ENCODE measurements around the gene RNF44. TPM values are rescaled to one million over a fixed set of nuclear protein-coding genes. Genes with fewer than 3 reads are reported as not detected.

RNF44 gene
- total RNA-seq, 4 donors from 2014 or later: 1.2 to 32.6 (median 9.2) TPM

DNA sequence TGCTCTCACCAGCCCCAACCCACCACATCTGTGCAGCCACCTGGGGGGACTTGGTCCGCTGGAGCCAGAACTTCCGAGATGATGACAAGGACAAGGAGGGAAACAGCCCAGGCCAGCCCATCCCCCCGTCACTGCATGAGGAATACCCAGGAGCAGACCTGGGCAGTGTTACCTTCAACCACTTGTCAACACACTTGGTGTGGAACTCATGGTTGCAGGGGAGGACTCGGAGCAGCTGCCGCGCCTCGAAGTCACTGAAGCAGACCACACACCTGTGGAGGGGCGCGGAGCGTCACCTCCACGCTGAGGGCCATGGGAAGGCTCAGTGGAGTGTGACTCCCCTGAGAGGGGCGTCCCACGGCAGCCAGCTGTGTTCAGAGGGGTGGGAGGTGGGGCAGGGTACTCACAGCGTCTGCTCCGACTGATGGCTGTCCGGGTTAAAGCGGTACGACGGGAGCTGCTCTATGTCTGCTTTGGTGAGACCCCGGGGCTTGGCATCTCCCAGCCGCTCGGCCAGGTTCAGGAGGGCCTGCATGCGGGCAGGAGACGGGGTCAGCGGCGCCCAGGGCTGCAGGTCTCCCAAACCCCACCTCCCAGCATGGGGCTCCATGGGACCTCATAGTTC lies 8.0 kb downstream of the RNF44 start:
- intact Hi-C loops (cut with DNase I; ENCODE audit: low total_unique reads): no loop called here
- no peak for DNase-seq
- H3K4me1 ChIP-seq: peaks cover 0 to 8% of the 10 kb centered on the region in 2 donors
- H3K27ac ChIP-seq: no peak overlapping the region
- H3K4me3 ChIP-seq: no peak overlapping the region
- H3K27me3 ChIP-seq: no peaks in the 10 kb centered on the region
- no peaks in the 10 kb centered on the region for H3K36me3 ChIP-seq
- TF ChIP-seq POLR2A (IDR thresholded peaks at IDR 0.05): no peak
- no peak for TF ChIP-seq CTCF (IDR thresholded peaks at IDR 0.05)
- H3K9me3 ChIP-seq: no peaks in the 10 kb centered on the region

DNA sequence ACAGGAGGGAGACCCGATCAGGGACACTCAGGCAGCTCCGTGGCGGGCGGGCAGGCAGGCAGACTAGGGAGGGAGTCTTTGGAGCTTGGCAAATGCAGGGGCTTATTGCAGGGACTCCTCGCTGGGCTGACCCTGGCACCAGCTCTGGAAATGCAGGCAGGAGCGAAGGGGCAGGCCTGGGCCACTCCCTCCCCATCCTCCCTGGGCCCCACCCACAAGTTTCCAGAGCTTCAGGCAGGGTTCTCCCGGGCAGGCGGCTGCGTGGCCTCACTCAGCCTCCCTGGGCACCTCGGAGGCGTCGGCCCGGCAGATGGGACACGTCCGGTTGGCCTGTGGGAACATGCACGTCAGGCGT lies 8.5 kb downstream of the RNF44 start:
- no peak for DNase-seq
- no peaks in the 10 kb centered on the region for H3K27me3 ChIP-seq
- H3K4me1 ChIP-seq: peaks cover 0 to 4% of the 10 kb centered on the region in 2 donors
- H3K36me3 ChIP-seq: no peaks in the 10 kb centered on the region
- no peaks in the 10 kb centered on the region for H3K9me3 ChIP-seq
- intact Hi-C loops (cut with DNase I; ENCODE audit: low total_unique reads): no loop called here
- H3K4me3 ChIP-seq: no peak overlapping the region
- H3K27ac ChIP-seq: no peak overlapping the region
- TF ChIP-seq CTCF (IDR thresholded peaks at IDR 0.05) (no peak), POLR2A (IDR thresholded peaks at IDR 0.05) (no peak)

DNA sequence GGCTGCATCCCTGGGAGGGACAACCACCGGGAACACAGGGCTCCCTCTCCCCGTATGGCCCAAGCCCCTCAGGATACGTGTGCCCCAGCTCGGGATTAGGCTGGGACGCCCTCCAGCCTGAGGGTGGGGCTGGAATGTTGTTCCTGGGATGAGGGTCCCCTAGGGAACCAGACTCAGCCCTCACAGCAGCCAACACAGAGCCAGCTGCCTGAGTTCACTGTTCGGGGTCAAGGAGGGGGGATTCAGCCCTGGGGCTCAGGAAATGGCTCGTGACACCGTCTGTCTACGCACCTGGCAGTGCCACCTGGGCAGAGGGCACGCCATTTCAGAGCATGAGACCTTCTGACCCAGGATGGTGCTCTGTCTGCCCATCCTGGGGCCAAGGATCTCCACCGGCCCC lies 8.9 kb downstream of the RNF44 start:
- Histone ChIP-seq H3K36me3 (no peaks in the 10 kb centered on the region), H3K27ac (no peak overlapping the region), H3K27me3 (no peaks in the 10 kb centered on the region), H3K4me1 (peaks cover 0 to under 1% of the 10 kb centered on the region in 2 donors), H3K9me3 (no peaks in the 10 kb centered on the region), H3K4me3 (no peak overlapping the region)
- no peak for TF ChIP-seq POLR2A (IDR thresholded peaks at IDR 0.05)
- no peak for TF ChIP-seq CTCF (IDR thresholded peaks at IDR 0.05)
- DNase-seq: no peak
- intact Hi-C loops (cut with DNase I; ENCODE audit: low total_unique reads): no loop called here

GRCh38 chr5:176527246-176528222 lies 9.7 kb downstream of the RNF44 start:
- Histone ChIP-seq H3K36me3 (no peaks in the 10 kb centered on the region), H3K4me3 (no peak overlapping the region), H3K27me3 (no peaks in the 10 kb centered on the region), H3K9me3 (no peaks in the 10 kb centered on the region), H3K4me1 (no peaks in the 10 kb centered on the region), H3K27ac (no peak overlapping the region)
- intact Hi-C loops (cut with DNase I; ENCODE audit: low total_unique reads): no loop called here
- DNase-seq: no peak
- TF ChIP-seq POLR2A (IDR thresholded peaks at IDR 0.05): no peak
- TF ChIP-seq CTCF (IDR thresholded peaks at IDR 0.05): no peak

GRCh38 chr5:176526462-176526861 lies 10.7 kb downstream of the RNF44 start:
- intact Hi-C loops (cut with DNase I; ENCODE audit: low total_unique reads): no loop called here
- H3K9me3 ChIP-seq: no peaks in the 10 kb centered on the region
- no peaks in the 10 kb centered on the region for H3K27me3 ChIP-seq
- H3K27ac ChIP-seq: no peak overlapping the region
- TF ChIP-seq POLR2A (IDR thresholded peaks at IDR 0.05): no peak
- TF ChIP-seq CTCF (IDR thresholded peaks at IDR 0.05): no peak
- no peak overlapping the region for H3K4me3 ChIP-seq
- no peak for DNase-seq
- no peaks in the 10 kb centered on the region for H3K4me1 ChIP-seq
- H3K36me3 ChIP-seq: no peaks in the 10 kb centered on the region
